ENCODE measurements around the gene EPHA8.

The EPHA8 gene

DNA sequence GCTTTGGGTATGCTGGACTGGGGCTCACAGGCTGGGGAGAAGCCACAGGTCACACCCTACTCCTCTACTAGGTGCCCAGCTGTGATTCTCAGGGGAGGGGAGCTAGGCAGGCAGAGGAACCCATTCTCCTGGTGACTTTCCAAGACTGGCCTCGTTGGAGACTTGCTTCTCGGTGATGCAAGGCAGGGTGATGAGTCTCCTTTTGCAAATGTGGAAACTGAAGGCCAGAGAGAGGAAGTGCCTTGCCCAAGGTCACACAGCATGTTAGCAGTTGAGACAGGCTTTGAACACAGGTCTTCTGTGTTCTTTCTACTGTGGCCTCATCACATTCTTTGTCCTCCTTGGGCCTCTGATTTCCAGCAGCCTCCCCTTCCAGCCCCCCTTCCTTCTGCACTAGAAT is 52.6 kb downstream of the EPHA8 start:
- in situ Hi-C loops (cut with HindIII; ENCODE audit: low sequenced_read_pairs), result no loop called here
- H3K4me3 ChIP-seq (ENCODE audit: low read depth, low read length), result no peak overlapping the region
- TF ChIP-seq, protein P1, sequence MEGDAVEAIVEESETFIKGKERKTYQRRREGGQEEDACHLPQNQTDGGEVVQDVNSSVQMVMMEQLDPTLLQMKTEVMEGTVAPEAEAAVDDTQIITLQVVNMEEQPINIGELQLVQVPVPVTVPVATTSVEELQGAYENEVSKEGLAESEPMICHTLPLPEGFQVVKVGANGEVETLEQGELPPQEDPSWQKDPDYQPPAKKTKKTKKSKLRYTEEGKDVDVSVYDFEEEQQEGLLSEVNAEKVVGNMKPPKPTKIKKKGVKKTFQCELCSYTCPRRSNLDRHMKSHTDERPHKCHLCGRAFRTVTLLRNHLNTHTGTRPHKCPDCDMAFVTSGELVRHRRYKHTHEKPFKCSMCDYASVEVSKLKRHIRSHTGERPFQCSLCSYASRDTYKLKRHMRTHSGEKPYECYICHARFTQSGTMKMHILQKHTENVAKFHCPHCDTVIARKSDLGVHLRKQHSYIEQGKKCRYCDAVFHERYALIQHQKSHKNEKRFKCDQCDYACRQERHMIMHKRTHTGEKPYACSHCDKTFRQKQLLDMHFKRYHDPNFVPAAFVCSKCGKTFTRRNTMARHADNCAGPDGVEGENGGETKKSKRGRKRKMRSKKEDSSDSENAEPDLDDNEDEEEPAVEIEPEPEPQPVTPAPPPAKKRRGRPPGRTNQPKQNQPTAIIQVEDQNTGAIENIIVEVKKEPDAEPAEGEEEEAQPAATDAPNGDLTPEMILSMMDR (IDR thresholded peaks at IDR 0.05; ENCODE audit: low read depth, low read length), result no peak
- no peak for DNase-seq (ENCODE audit: low read depth, low spot score)

DNA sequence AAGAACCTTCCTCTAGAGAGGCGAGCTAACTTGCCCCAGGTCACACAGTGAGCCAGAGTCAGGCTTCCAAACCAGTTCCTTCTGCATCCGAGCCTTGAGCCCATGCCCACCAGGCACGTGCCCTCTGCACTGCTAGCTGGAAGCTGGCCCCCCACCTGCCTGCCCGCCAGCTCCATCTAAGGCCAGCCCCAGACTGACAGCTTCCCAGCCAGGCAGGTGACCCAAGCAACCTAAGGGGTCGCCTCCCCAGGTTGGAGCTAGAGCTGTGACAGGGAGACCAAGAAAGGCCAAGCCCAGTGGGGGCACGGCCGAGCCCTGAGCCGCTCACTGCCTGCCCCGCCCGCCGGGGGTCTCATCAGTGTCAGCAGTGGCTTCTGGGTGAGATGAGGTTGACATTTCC is 53.3 kb downstream of the EPHA8 start:
- in situ Hi-C loops (cut with HindIII; ENCODE audit: low sequenced_read_pairs), result no loop called here
- no peak for DNase-seq (ENCODE audit: low read depth, low spot score)
- no peak overlapping the region for H3K4me3 ChIP-seq (ENCODE audit: low read depth, low read length)
- TF ChIP-seq, protein P1 (IDR thresholded peaks at IDR 0.05; ENCODE audit: low read depth, low read length), result no peak

DNA sequence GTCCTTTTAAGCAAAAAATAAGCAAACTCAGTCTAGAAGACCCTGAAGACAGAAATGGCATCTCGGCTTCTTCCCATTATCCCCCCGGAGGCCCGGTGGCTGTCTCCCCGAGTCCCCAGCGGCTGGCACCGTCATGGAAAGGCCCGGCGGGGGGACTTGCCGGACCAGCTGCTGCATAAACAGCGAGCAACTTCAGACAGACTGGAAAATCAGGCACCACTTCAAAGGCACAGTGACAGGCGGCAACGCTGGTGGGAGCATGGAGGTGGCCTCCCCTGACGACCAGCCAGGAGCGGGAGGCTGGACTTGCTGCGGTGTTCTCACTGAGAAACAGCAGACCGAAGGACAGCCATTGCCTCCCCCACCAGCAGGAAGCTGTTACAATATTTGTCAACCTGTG is 54.8 kb downstream of the EPHA8 start:
- in situ Hi-C loops (cut with HindIII; ENCODE audit: low sequenced_read_pairs), result no loop called here
- TF ChIP-seq, protein P1 (IDR thresholded peaks at IDR 0.05; ENCODE audit: low read depth, low read length), result no peak
- DNase-seq (ENCODE audit: low read depth, low spot score), result no peak
- H3K4me3 ChIP-seq (ENCODE audit: low read depth, low read length), result no peak overlapping the region

DNA sequence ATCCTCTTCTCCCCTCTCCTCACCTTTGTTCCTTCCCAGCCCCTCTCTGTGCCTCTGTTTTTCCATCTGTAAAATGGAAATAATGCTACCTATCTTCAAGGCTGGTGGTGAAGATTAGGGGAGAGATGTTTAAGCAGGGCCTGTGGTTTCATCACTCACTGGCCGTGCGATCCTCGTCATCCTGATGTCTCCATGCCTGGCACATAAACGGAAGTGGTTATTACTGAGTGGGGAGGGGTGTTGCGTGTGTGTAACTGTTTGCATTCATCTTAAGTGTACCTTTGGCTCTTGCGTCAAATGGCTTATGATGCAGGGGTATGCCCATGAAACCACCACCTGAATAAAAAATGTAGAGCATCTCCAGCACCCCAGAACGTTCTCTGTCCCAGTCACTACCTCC is 56.0 kb downstream of the EPHA8 start:
- TF ChIP-seq, protein P1 (IDR thresholded peaks at IDR 0.05; ENCODE audit: low read depth, low read length), result no peak
- in situ Hi-C loops (cut with HindIII; ENCODE audit: low sequenced_read_pairs), result no loop called here
- no peak overlapping the region for H3K4me3 ChIP-seq (ENCODE audit: low read depth, low read length)
- no peak for DNase-seq (ENCODE audit: low read depth, low spot score)

DNA sequence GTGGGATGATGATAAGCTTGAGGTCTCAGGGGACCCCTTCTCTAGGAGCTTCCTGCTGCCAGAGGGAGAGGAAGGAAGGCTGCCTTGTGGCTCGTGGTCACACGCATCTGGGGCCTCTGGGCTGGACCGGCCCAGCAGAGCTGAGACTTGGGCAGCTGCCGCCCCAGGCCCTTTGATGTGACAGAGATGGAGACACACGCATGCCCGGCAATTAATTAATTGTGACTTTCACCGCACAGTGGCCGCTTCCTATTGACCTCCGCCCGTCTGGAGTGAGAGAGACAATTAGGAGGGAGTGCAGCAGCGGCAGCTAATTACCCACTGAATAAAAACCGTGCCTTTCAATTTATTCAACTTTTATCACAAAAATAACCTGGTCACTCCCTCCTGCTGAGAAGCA is 56.5 kb downstream of the EPHA8 start:
- TF ChIP-seq, protein P1 (IDR thresholded peaks at IDR 0.05; ENCODE audit: low read depth, low read length), result no peak
- no peak for DNase-seq (ENCODE audit: low read depth, low spot score)
- in situ Hi-C loops (cut with HindIII; ENCODE audit: low sequenced_read_pairs), result no loop called here
- H3K4me3 ChIP-seq (ENCODE audit: low read depth, low read length), result no peak overlapping the region

DNA sequence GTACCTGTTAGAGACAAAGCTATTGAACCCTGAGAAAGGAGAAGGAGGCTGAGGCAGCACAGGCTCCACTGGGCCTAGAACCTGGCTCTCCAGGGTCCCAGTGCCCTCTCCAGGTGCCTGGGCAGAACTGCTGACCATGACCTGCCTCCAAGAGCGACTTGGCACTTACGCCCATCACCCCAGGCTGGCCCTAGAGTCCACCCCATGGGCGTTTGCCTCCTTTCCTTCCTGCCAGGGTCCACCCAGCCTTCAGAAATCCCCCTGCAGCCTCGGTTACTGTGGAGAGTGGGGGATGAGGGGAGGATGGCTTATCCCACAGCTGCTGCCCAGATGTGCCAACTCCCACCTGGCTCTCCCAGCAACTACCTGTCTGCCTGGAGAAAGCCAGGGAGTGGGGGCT is 58.5 kb downstream of the EPHA8 start:
- DNase-seq (ENCODE audit: low read depth, low spot score), result no peak
- no peak overlapping the region for H3K4me3 ChIP-seq (ENCODE audit: low read depth, low read length)
- TF ChIP-seq, protein P1 (IDR thresholded peaks at IDR 0.05; ENCODE audit: low read depth, low read length), result no peak
- in situ Hi-C loops (cut with HindIII; ENCODE audit: low sequenced_read_pairs), result no loop called here

All from astrocyte of the spinal cord (primary cell).